SKM-1 treated with dmso at 0.1 percent for 144 hours (cell line): ENCODE data around the gene LST1.

Experiments
- DNase-seq: peaks from one replicate; lab custom pipeline; 2025; ENCODE audit not compliant: unreplicated experiment; lab: John Stamatoyannopoulos, UW

Gene LST1

DNA sequence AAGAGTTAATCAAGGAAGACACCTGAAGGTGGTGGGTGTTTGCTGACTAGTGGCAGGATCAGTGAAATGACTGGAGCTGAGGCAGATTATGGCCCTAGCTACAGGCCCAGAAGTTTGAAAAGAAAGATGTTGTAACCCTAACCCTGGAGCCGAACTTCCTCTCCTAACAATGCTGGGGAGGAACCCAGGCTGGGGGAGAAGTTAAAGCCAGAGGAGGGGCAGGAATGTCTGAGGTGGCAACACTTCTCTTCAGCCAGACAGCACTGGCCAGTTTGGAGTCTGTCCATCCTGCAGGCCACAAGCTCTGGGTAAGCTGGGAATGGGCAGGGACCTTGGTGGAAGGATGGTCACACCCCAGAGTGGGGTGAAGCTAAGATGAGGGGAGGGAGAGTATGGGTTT lies at the start of gene LST1:
LST1 (plus strand) TSS at position 270 of the 400 bp plus-strand sequence. CDS start 1,023 bp downstream, outside the sequence.
- peak; percentile 96 for DNase-seq

DNA sequence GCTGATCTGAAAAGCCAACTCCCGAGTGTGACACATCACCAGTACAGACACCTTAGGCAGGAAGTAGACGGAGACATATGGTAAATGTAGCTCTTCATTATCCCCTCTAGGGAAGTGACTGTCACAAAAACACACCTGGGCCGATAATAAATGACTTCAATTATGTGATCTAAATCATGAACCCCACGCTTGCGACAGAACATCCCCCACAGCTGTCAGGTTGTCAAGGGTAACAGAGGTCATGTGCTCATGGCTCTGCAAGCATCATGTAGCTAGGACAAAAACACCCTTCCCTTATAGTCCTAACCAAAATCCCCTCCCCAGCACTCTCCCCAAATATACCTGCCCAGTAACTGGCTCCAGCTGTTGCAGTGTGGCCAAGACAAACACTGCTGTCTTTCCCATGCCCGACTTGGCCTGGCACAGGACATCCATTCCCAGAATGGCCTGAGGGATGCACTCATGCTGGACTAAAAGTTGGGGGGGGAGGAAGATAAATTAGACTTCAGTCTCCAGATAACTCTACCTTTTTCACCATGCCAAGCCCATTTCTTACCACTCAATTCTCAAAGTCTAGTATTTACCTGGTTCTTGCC lies 47.2 kb upstream of the LST1 start:
- DNase-seq: no peak

DNA sequence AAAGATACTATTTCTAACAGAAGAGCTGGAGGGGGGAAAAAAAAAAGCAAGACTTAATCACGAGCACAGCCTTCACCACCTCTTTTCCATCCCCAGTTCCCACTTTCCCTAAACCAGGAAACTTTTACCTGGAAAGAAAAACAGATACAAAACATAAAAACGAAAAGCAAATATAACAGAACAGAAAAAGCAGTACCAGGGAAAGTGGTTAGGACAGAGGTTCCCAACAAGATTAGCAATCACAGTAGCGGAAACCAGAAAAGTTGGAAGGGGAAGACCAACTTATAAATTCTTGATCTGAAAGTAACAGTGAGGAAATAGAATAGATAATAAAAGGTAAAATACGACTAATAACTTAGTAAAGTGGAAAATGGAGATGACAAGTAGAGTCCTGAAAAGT lies 45.4 kb upstream of the LST1 start:
- no peak for DNase-seq

DNA sequence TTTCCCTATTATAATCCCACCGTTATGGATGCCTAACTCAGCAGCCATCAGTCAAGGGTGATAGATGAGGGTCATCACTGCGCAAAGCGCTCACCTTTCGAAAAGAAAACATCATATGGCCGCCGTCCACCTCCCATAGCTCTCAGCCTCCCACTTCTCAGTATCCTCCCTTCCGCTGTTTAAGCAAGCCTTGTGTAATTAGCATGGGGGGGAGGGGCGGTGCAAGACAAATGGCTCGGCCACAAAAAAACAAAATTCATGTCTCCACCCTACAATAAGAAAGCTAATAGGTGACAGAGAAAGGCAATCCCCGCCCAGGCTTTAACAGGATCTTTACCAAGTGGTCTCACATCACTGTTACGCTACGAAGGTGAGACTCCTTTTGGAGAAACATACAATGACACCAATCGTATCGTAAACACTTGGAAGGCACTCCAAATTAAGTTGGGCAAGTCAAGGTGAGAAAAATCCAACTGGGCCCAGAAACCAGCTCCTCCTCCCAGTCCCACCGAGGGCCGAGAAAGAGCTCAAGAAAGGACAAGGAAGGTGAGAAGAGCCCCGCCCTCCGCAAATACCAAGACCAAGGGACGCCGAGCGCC lies 44.9 kb upstream of the LST1 start:
- DNase-seq: peak; percentile 60

DNA sequence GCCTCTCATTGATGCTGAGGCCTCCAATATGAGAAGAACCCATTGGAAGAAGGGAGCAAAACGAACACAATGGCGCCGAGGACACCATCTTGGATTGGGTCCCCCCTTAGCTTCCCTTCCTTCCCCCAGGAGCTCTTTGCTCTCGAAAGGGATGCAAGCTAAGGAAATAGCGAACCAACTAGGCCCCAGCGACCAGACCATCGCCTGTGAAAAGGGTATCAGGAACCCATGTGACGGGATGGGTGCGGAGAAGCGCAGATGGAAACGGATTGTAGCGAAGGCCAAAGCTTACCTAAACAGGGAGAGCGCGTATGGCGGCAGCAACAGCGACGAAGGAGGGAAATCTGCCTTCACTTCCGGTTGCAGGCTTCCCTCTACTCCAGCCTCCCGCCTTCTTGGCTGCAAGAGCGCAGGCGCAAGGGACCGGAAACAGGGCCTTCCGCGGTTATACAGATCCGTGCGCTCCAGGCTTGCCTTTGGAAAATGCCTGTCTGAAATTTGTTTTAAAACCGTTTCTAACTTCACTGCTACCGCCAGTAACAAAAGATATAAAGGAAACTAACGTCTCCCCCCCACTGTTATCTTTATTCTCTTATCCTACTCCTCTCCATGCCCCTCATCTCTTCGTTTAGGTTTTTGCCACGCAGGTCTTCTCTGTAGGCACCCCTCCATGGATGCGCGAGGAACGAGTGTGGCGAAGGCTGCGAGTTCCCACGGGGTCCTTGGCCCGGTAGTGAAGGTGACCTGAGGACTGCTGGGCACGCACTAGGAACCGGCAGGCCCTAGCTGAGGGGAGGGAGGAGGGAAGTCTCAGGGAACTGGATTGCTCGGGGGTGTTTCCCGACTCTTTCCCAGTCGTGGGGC lies 44.2 kb upstream of the LST1 start, which contains the start of gene DDX39B:
DDX39B (minus strand) TSS at position 346 of the 864 bp plus-strand sequence. CDS start 1,471 bp downstream, outside the sequence.
- DNase-seq: peak; percentile 94

DNA sequence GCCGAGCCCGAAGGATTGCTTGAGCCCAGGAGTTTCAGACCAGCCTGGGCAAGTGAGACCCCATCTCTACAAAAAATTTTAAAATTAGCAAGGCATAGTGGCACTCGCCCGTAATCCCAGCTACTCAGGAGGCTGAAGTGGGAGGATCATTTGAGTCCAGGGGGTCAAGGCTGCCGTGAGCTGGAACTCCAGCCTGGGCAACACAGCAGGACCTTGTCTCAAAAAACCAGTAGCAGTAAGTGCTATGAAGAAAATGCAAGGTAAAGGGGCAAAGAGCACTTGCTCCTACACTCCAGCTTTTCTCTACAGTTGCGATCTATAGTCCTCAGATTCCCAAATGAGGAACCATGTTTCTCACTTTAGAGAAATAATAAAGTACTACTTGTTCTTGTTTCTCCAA lies 42.4 kb upstream of the LST1 start:
- DNase-seq: no peak

DNA sequence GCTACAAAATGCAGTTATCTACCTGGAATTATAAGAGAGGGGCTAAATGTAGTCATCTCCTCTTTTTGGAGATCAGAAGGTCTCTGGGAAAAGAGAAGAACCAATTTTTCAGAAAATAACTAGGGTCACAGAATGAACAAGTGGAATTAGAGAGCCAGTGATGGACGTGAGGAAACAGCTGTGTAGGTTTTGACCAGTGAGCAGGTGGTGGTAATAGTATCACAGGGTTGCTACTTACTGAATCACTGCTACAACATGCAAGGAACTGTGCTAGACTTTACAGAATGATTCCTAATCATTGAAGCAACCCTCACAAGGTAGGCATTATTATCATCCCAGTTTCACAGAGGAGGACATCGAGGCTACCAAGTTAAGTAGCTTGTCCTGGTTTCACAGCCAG lies 41.4 kb upstream of the LST1 start:
- DNase-seq: no peak

DNA sequence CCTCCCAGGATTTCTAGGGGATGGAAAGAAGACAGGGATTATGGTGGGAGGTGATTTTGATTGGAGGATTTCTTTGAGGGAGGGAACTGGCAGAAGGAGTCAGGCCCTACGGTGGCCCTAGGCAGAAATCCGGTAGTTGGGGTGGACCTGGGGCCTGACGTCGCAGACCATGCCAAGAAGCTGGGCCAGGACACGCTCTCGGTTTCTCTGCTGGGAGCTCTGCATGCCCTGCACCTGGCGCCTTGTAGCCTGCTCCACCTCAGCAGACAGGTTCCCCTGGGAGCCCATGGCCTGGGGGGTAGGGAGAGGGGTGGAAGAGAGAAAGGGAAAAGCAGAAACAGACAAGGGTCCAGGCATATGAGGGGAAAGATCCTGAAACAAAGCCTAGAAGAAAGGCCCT lies 40.8 kb upstream of the LST1 start:
- no peak for DNase-seq

DNA sequence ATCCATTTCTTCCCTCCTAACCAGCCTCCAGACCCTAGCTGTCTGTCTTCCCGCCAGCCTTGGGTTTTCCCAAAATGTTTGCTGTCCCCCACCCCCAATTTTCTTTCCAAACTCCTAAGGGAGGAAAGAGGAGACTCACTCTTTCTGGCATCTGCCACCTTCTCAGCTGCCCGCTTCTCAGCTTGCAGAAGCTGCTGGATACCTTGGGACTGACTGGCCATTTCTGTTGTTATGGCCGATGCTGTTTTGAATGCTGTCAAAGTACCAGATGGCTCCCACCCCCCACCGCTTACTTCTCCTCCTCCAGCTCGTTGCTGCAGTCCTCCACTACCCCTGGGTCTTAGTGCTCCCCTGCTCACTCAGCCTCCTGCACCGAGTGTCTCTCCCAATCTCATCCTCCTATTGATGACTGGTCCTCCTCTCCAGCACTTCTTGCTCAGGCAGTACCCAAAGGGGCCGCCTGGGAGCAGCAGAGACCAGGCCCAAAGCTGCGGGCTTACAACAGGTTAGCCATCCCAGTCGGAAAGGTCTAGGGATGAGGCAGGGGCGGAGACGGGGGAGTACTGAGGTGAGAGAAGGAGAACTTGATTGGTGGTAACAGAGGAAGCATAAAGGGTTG lies 39.6 kb upstream of the LST1 start, which contains the start of gene ATP6V1G2:
ATP6V1G2 (minus strand) TSS at position 270 of the 619 bp plus-strand sequence; CDS start at position 221, 49 bp downstream.
- peak; percentile 77 for DNase-seq

DNA sequence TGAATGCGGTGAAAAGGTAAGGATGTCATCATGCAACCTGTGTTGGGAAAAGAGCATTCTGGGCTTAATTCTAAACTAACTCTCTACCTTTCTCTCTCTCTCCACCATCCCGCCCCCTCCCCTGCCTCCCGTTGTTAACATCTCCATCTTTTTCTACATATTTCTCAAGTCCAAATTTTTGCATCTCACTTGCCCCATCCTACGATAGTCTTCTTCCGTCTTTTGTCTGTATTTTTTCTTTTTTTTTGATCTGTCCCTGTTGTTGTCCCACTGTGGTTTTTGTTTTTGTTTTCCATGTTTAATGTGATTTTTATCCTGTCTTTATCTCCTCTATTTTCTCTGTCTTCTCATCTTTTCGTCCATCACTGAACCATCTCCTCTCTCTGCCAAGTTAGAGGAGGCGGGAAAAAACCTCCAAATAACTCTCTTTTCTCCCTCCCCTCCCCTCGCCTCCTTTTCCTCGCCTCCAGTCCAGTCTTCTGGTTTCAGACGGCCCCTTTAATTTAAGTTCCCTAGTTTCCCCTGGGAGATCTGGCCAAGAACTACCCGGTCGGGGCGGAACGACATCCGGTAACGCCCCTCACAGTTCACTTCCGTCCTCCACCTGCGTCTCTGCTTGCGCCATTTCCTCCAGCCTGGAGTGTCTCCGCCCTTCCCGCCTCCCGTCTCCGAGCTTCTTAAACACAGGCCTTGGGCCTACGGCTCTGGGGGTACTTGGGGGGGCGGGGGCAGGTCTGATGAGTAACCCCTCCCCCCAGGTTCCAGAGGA lies 38.9 kb upstream of the LST1 start, which contains the start of gene NFKBIL1:
NFKBIL1 (plus strand) TSS at position 651 of the 769 bp plus-strand sequence; CDS start at position 738, 87 bp downstream.
- DNase-seq: peak; percentile 98

DNA sequence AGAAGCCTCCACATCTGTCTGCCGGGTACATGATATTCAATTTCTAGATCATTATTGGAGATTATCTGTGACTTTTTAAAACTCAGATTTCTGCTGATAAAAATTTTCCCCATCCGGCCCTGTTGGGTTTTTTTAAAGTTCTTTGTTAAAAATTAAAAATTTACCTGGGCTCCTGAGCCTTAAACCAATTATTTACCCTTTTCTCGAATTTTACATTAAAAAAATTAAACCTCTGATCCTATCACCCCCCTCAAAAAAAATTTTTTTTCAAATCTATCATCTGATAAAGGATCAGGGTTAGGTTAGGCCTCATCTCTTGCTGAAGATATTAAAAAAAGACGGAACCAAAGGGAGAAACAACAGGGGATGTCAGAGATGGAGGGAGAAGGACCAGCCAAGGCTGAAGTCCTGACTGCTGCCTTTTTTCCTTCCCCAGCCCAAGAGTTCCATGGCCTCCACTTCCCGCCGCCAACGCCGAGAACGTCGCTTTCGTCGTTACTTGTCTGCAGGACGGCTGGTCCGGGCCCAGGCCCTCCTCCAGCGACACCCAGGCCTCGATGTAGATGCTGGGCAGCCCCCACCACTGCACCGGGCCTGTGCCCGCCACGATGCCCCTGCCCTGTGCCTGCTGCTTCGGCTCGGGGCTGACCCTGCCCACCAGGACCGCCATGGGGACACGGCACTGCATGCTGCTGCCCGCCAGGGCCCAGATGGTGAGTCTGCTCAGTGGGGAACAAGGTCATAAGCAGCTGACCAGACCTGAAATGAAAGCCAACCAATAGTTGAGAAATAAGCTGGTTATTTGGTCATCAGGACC lies 38.1 kb upstream of the LST1 start:
- no peak for DNase-seq

DNA sequence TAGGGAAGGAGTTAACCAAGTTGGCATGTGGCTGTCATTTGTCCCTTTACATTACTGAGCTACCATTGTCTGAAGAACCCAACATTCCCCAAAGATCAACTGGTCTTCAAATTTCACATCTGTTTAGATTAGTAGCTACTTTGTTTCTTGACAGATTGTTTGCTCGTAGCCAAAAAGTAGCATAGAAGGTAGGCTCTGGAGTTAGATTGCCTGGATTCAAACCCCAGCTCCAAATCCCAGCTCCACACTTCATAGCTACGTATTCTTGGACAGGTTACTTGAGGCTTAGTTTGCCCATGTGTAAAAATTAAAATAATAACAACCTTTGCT lies 37.6 kb upstream of the LST1 start:
- DNase-seq: no peak

DNA sequence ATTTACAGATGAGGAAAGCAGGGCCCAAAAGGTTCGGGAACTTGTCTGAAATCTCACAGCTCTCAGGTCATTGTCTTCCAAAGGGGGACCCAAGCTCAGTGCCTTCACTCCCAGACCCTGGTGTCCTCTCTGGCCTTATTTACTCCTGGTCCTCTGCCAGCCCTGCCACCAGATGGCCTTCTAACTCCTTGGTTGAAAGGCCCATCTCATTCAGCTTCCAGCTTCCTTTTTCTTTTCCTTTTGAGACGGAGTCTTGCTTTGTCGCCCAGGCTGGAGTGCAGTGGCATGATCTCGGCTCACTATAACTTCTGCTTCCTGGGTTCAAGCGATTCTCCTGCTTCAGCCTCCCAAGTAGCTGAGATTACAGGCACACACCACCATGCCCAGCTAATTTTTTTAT lies 34.7 kb upstream of the LST1 start:
- DNase-seq: peak; percentile 86

DNA sequence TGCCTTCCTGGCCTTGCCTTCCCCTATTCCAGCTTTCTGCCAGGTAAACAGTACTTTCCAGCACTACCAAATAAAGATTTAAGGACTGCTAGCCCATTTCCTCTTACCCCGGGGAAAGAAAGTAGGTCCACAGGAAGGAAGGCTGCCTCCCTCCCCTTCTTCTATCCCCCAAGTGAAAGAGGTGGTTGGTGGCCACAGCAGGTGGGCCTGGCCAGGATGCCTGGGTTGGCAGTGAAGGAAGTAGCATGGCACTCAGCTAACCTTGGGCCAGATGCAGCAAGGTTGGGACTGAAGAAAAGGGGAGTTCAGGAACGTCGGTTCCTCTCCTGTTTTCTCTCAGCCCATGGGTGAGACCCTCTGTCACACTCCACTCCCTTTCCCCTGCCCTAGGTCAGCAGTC lies 29.8 kb upstream of the LST1 start:
- no peak for DNase-seq

DNA sequence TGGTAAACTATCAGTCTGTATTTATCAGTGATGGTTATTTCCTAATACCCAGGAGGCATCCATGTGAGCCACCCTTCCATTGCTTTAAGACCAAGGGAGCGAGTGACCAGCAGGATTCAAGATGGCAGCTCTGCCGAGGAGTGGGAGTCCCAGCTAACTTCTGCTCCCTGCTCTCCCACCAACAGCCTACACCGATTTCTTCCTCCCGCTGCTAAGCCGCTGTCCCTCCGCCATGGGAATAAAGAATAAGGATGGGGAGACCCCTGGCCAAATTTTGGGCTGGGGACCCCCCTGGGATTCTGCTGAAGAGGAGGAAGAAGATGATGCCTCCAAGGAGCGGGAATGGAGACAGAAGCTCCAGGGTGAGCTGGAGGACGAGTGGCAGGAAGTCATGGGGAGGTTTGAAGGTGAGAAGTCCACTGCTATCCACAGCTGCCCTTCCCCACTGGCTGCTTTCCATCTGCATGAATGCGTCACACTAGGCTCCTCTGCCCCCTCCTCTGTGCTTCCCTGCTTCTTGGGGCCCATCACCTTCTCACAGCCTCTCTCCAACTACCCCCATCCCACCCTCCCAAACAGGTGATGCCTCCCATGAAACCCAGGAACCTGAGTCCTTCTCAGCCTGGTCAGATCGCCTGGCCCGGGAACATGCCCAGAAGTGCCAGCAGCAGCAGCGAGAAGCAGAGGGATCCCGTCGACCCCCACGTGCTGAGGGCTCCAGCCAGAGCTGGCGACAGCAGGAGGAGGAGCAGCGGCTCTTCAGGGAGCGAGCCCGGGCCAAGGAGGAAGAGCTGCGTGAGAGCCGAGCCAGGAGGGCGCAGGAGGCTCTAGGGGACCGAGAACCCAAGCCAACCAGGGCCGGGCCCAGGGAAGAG lies 28.4 kb upstream of the LST1 start:
- no peak for DNase-seq

DNA sequence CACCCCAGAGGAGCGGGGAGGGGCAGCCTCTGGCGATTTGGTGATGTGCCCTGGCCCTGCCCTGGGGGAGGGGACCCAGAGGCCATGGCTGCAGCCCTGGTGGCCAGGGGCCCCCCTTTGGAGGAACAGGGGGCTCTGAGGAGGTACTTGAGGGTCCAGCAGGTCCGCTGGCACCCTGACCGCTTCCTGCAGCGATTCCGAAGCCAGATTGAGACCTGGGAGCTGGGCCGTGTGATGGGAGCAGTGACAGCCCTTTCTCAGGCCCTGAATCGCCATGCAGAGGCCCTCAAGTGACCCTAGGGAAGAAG lies 27.8 kb upstream of the LST1 start:
- no peak for DNase-seq

DNA sequence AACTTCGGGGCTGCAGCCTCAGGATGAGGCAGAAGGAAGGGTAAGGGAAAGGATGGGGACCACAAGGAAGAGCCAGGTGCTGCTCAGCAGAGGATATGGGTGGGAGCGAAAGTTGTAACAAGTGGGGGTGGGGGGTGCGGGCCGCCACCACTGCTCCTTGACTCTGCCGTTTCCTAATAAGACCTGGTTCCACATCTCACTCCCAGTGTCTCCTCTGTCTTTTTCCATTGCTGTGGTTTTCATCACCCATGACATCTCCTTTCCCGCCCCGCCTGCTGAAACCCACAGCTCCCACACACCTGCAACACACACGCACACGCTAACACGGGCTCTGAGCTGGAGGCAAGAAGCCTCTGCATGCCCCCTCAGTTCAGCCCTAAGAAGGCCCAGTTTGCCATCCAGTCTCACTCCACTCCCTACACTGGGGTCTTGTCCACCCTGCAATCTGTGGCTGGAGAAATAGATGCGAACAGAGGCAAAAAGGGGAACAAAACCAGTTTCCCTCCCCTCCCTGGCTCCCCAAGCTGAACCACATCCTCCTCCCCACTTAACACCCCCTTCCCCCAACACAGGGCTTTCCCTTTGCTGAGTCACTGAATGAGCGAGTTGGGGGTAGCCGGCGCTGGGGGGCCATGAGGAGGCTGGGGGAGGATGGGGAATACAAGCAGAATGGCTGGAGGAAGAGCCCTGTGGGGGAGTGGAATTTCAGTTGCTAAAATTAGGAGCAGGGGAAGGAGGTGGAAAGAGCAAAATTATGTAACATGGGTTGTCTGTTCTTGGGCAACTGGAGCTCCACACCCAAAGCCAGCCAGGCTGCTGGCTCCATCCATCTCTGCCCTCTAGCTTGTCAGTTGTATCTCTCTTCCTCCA lies 27.2 kb upstream of the LST1 start:
- peak; percentile 100 for DNase-seq

DNA sequence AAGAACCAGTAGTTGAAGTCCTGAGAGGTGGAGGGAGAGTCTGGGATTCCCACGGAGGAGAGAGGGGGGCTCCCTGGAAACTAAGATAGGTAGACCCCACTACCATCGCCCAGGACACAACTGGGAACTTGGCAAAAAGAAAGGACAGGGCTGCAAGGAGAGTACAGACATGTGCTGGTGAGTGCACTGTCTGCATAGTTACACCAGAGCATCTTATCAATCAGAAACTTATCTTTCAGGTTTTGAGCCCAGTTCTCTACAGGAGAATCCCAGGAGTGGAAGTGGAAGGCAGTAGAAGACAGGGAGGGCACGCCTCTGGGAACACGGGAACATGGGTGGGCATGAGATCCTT lies 26.5 kb upstream of the LST1 start:
- no peak for DNase-seq
